CD4-positive, alpha-beta memory T cell (primary cell): ENCODE measurements around the gene ARHGEF25. TPM values are rescaled to one million over a fixed set of nuclear protein-coding genes. Genes with fewer than 3 reads are reported as not detected.

ENCODE experiments used
- CTCF ChIA-PET: fragments of 350-600 bp; sonication (Branson Sonifier 250); formaldehyde crosslinking; loops from one replicate; lab custom pipeline; 2021; ENCODE audit warnings: inconsistent platforms; ENCODE audit not compliant: partially characterized antibody; lab: Charles Lee
- POLR2A ChIA-PET: fragments of 350-600 bp; sonication (Branson Sonifier 250); formaldehyde crosslinking; loops from one replicate; lab custom pipeline; 2021; ENCODE audit not compliant: partially characterized antibody; lab: Charles Lee
- DNase-seq, 5 donors: peaks; one replicate each; pipeline versions ENCODE4 v3.0.0 to v3.0.0-alpha.2; 2020 to 2022; ENCODE audit warnings: mixed read lengths in 1 of 5
- H3K27ac ChIP-seq: one replicate; pipeline ENCODE4 v1.7.0; 2013; ENCODE audit warnings: low read depth, low read length
- H3K27me3 ChIP-seq: 2 replicates; pipeline ENCODE4 v1.7.0; 2013; ENCODE audit warnings: mild to moderate bottlenecking, low read length, moderate library complexity; ENCODE audit not compliant: insufficient read depth
- H3K36me3 ChIP-seq: 2 replicates; pipeline ENCODE4 v1.7.0; 2013; ENCODE audit warnings: mild to moderate bottlenecking, low read length, moderate library complexity; ENCODE audit not compliant: insufficient read depth
- H3K4me1 ChIP-seq: 2 replicates; pipeline ENCODE4 v1.7.0; 2013; ENCODE audit warnings: mild to moderate bottlenecking, low read length, moderate library complexity; ENCODE audit not compliant: insufficient read depth
- H3K4me3 ChIP-seq, 2 donors: one replicate each; pipeline ENCODE4 v1.7.0; 2013; ENCODE audit warnings: low read length in 2 of 2, mild to moderate bottlenecking in 1 of 2
- H3K9me3 ChIP-seq, 2 donors: one replicate each; pipeline ENCODE4 v1.7.0; 2013; ENCODE audit warnings: low read length in 2 of 2, control low read depth in 1 of 2; ENCODE audit not compliant: control insufficient read depth in 1 of 2
- H3K27ac Mint-ChIP-seq, 7 donors: one replicate each; pipeline ENCODE4 v1.8.0; 2020 to 2021; ENCODE audit warnings: mixed read lengths in 7 of 7, mild to moderate bottlenecking in 6 of 7, inconsistent platforms in 3 of 7, moderate library complexity in 3 of 7
- H3K27me3 Mint-ChIP-seq, 2 donors: one replicate each; pipeline ENCODE4 v1.8.0; 2020 to 2021; ENCODE audit warnings: mixed read lengths in 2 of 2
- H3K36me3 Mint-ChIP-seq, 2 donors: one replicate each; pipeline ENCODE4 v1.8.0; 2020 to 2021; ENCODE audit warnings: mixed read lengths in 2 of 2, inconsistent platforms in 1 of 2, mild to moderate bottlenecking in 1 of 2
- H3K4me1 Mint-ChIP-seq, 4 donors: one replicate each; pipeline ENCODE4 v1.8.0; 2020 to 2021; ENCODE audit warnings: mixed read lengths in 4 of 4, mild to moderate bottlenecking in 1 of 4
- H3K4me3 Mint-ChIP-seq, 8 donors: one replicate each; pipeline ENCODE4 v1.8.0; 2020 to 2021; ENCODE audit warnings: mixed read lengths in 8 of 8, mild to moderate bottlenecking in 7 of 8, moderate library complexity in 6 of 8, inconsistent platforms in 3 of 8
- H3K9me3 Mint-ChIP-seq, 8 donors: one replicate each; pipeline ENCODE4 v1.8.0; 2020 to 2021; ENCODE audit warnings: mixed read lengths in 8 of 8, mild to moderate bottlenecking in 5 of 8, inconsistent platforms in 3 of 8, moderate library complexity in 1 of 8
- intact Hi-C: fragments of 100-400 bp; cut with micrococcal nuclease; formaldehyde crosslinking; loops from one replicate; pipeline ENCODE4 v1.15.1; 2023
- polyA plus RNA-seq, 2 donors: library from polyadenylated mRNA; unstranded; fragments of 300-500 nt; fragmentation: Illumina TruSeq; gene quantifications; one replicate each; pipeline ENCODE4 v1.2.3, GENCODE V29; 2021
- total RNA-seq, 2 experiments: library from RNA; stranded (reverse); gene quantifications; one replicate each; pipeline ENCODE4 v1.2.3, GENCODE V29; 2021

ARHGEF25 gene
- total and polyA plus RNA-seq, 4 experiments from 2014 or later, result 0.47 to 0.67 TPM; not detected in 2

GRCh38 chr12:57611827-57612710 is 834 bp downstream of the ARHGEF25 start:
- no peaks in the 10 kb centered on the region for H3K36me3 ChIP-seq
- peaks cover 9% of the 10 kb centered on the region for H3K4me1 ChIP-seq
- intact Hi-C loops, result loop anchor here (2.0 to 5.0 kb wide), 2 partner anchors 21 to 90 kb away; partner anchors contain the start of genes DDIT3, MBD6 and PIP4K2C
- no peak for DNase-seq
- H3K27me3 ChIP-seq, result peaks cover 10% of the 10 kb centered on the region
- peaks cover 3 to 27% of the 10 kb centered on the region in 2 donors for H3K27me3 Mint-ChIP-seq
- ChIA-PET POLR2A (interaction anchor here (0.9 kb wide), 1 partner anchor 12 kb away, joined by 4 read pairs; no protein-coding TSS in a partner anchor), CTCF (interaction anchor here (1.3 to 1.9 kb wide), 4 partner anchors 9 to 29 kb away, joined by 3 to 7 read pairs (median 5); partner anchors contain the start of gene B4GALNT1)
- H3K9me3 ChIP-seq, result no peaks in the 10 kb centered on the region
- peaks cover 0 to 6% of the 10 kb centered on the region in 2 donors for H3K36me3 Mint-ChIP-seq
- H3K4me3 Mint-ChIP-seq, result peak overlapping the region; percentile 61 to 84 (median 78)
- no peaks in the 10 kb centered on the region for H3K9me3 Mint-ChIP-seq
- peak overlapping the region in 1 of 2 donors; percentile 57 for H3K4me3 ChIP-seq
- H3K27ac Mint-ChIP-seq, result peak overlapping the region in 2 of 7 donors; percentile 37 to 78
- no peak overlapping the region for H3K27ac ChIP-seq
- peaks cover 3 to 12% (median 7%) of the 10 kb centered on the region in 4 donors for H3K4me1 Mint-ChIP-seq

- DNase-seq, result no peak
- Mint-ChIP-seq H3K9me3 (no peaks in the 10 kb centered on the region), H3K4me3 (peak overlapping the region in 3 of 8 donors; percentile 12 to 79 (median 14)), H3K27me3 (peaks cover 9 to 35% of the 10 kb centered on the region in 2 donors), H3K4me1 (peaks cover 3 to 12% (median 6%) of the 10 kb centered on the region in 4 donors), H3K27ac (peak overlapping the region in 1 of 7 donors; percentile 37), H3K36me3 (peaks cover 0 to 3% of the 10 kb centered on the region in 2 donors)
- Histone ChIP-seq H3K4me3 (no peak overlapping the region), H3K9me3 (no peaks in the 10 kb centered on the region), H3K4me1 (peaks cover 9% of the 10 kb centered on the region), H3K27me3 (peaks cover 15% of the 10 kb centered on the region), H3K27ac (no peak overlapping the region), H3K36me3 (no peaks in the 10 kb centered on the region)
- CTCF ChIA-PET, result interaction anchor here (1.9 to 5.3 kb wide), 2 partner anchors 9 to 29 kb away, joined by 7 to 36 read pairs; no protein-coding TSS in a partner anchor
- POLR2A ChIA-PET, result interaction anchor here (0.7 kb wide), 1 partner anchor 9 kb away, joined by 3 read pairs; no protein-coding TSS in a partner anchor
- intact Hi-C loops, result loop anchor here (5.0 kb wide), 1 partner anchor 91 kb away; the partner anchor contains the start of genes DDIT3 and MBD6
These were observed 1.6 kb downstream of the ARHGEF25 start for GRCh38 chr12:57612711-57613426.

DNA sequence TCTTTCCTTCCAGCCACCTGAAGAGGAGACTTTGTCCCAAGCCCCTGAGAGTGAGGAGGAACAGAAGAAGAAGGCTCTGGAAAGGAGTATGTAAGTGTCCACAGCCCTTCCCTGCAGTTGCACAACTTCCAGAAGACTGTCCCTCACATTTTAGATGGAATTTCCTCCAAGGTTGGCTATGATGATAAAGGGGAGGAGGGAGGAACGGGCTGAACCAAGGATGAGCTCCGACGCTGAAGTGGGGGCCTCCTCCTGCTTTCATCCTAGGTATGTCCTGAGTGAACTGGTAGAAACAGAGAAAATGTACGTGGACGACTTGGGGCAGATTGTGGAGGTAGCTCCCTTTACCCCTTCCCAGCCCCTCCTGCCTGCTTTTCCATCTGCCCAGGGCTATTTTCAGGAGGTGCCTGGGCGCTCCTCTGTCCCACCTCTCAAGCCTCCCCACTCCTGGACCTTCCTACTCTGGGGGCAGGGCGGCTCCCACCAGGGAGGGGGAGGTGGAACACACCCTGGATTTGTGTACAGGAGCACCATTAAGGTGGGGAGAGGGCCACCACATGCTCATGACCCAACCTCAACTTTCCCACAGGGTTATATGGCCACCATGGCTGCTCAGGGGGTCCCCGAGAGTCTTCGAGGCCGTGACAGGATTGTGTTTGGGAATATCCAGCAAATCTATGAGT is 2.3 kb downstream of the ARHGEF25 start:
- Mint-ChIP-seq H3K4me1 (peaks cover 3 to 12% (median 6%) of the 10 kb centered on the region in 4 donors), H3K36me3 (peaks cover 0 to 2% of the 10 kb centered on the region in 2 donors), H3K27ac (no peak overlapping the region), H3K27me3 (peaks cover 15 to 39% of the 10 kb centered on the region in 2 donors), H3K4me3 (no peak overlapping the region), H3K9me3 (no peaks in the 10 kb centered on the region)
- no peaks in the 10 kb centered on the region for H3K36me3 ChIP-seq
- no peaks in the 10 kb centered on the region for H3K9me3 ChIP-seq
- peaks cover 9% of the 10 kb centered on the region for H3K4me1 ChIP-seq
- peaks cover 15% of the 10 kb centered on the region for H3K27me3 ChIP-seq
- H3K27ac ChIP-seq, result no peak overlapping the region
- DNase-seq, result no peak
- no peak overlapping the region for H3K4me3 ChIP-seq
- CTCF ChIA-PET, result interaction anchor here (1.6 to 5.3 kb wide), 3 partner anchors 9 to 29 kb away, joined by 5 to 36 read pairs (median 7); partner anchors contain the start of gene B4GALNT1
- POLR2A ChIA-PET, result no interaction called here
- intact Hi-C loops, result loop anchor here (5.0 kb wide), 1 partner anchor 91 kb away; the partner anchor contains the start of genes DDIT3 and MBD6

DNA sequence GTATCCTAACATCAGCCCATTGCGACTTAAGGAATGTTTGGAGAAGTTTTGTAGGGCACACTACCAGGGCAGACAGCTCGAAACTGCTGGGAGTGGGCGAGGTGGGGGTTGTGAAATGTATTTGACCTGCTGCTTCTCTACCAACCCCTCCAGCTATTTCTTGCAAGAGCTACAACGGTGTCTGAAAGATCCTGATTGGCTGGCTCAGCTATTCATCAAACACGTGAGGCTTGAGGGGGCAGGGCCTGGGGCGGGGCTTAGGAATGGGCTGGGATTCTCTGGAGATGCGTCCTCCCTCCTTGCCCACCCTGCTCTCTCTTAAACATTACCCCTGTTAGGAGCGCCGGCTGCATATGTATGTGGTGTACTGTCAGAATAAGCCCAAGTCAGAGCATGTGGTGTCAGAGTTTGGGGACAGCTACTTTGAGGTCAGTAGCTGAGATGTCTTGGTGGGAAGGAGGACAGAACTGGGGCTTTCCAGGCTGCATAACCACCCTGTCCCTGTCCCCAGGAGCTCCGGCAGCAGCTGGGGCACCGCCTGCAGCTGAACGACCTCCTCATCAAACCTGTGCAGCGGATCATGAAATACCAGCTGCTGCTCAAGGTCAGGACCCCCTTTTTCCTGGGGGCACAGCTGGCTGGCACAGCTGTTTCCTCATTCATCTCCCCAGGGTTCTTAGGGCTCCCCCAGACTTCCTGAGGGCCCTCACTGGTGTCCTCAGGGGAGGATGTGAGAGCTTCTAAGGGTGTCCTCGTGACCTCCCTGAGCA is 3.1 kb downstream of the ARHGEF25 start:
- peaks cover 12% of the 10 kb centered on the region for H3K4me1 ChIP-seq
- peak overlapping the region in 1 of 8 donors; percentile 32 for H3K4me3 Mint-ChIP-seq
- peaks cover 22% of the 10 kb centered on the region for H3K27me3 ChIP-seq
- no peak for DNase-seq
- H3K27me3 Mint-ChIP-seq, result peaks cover 23 to 47% of the 10 kb centered on the region in 2 donors
- H3K27ac Mint-ChIP-seq, result no peak overlapping the region
- ChIA-PET CTCF (interaction anchor here (1.6 to 5.3 kb wide), 3 partner anchors 8 to 30 kb away, joined by 5 to 36 read pairs (median 7); partner anchors contain the start of gene B4GALNT1), POLR2A (no interaction called here)
- H3K36me3 ChIP-seq, result no peaks in the 10 kb centered on the region
- no peak overlapping the region for H3K4me3 ChIP-seq
- no peak overlapping the region for H3K27ac ChIP-seq
- no peaks in the 10 kb centered on the region for H3K9me3 ChIP-seq
- peaks cover 8 to 19% (median 12%) of the 10 kb centered on the region in 4 donors for H3K4me1 Mint-ChIP-seq
- intact Hi-C loops, result loop anchor here (5.0 kb wide), 1 partner anchor 92 kb away; the partner anchor contains the start of genes DDIT3 and MBD6
- H3K9me3 Mint-ChIP-seq, result no peaks in the 10 kb centered on the region
- no peaks in the 10 kb centered on the region for H3K36me3 Mint-ChIP-seq

- ChIA-PET CTCF (interaction anchor here (1.6 to 5.3 kb wide), 2 partner anchors 18 to 31 kb away, joined by 5 to 36 read pairs; partner anchors contain the start of gene B4GALNT1), POLR2A (interaction anchor here (1.3 kb wide), 1 partner anchor 9 kb away, joined by 3 read pairs; no protein-coding TSS in a partner anchor)
- H3K27me3 ChIP-seq, result peaks cover 28% of the 10 kb centered on the region
- Mint-ChIP-seq H3K36me3 (no peaks in the 10 kb centered on the region), H3K27ac (no peak overlapping the region), H3K27me3 (peaks cover 23 to 51% of the 10 kb centered on the region in 2 donors), H3K4me1 (peaks cover 10 to 21% (median 13%) of the 10 kb centered on the region in 4 donors), H3K4me3 (peak overlapping the region in 1 of 8 donors; percentile 32), H3K9me3 (no peaks in the 10 kb centered on the region)
- no peaks in the 10 kb centered on the region for H3K9me3 ChIP-seq
- no peak overlapping the region for H3K27ac ChIP-seq
- H3K4me1 ChIP-seq, result peaks cover 19% of the 10 kb centered on the region
- intact Hi-C loops, result loop anchor here (5.0 kb wide), 1 partner anchor 93 kb away; the partner anchor contains the start of genes DDIT3 and MBD6
- no peak overlapping the region for H3K4me3 ChIP-seq
- H3K36me3 ChIP-seq, result no peaks in the 10 kb centered on the region
- no peak for DNase-seq
These were observed 3.8 kb downstream of the ARHGEF25 start for GRCh38 chr12:57614948-57615500.
